Activated naive CD8-positive, alpha-beta T cell treated with anti-CD3 and anti-CD28 coated beads for 36 hours (primary cell): ENCODE data around the gene PRSS37. TPM values are rescaled to one million over a fixed set of nuclear protein-coding genes. Genes with fewer than 3 reads are reported as not detected.
"Not testable (repeated sequence)": the region's sequence is repeated elsewhere in the genome, so short reads cannot be mapped to it uniquely, and the experiment has no call there.

ENCODE experiments used
- DNase-seq: peaks from one replicate; pipeline ENCODE4 v3.0.0; 2021
- H3K27ac Mint-ChIP-seq: one replicate; pipeline ENCODE4 v1.8.0; 2022; ENCODE audit warnings: mild to moderate bottlenecking, moderate library complexity, mixed read lengths
- H3K27me3 Mint-ChIP-seq: one replicate; pipeline ENCODE4 v1.8.0; 2022; ENCODE audit warnings: mild to moderate bottlenecking, mixed read lengths
- H3K36me3 Mint-ChIP-seq: one replicate; pipeline ENCODE4 v1.8.0; 2021; ENCODE audit warnings: mild to moderate bottlenecking, mixed read lengths
- H3K4me1 Mint-ChIP-seq: one replicate; pipeline ENCODE4 v1.8.0; 2021; ENCODE audit warnings: mixed read lengths
- H3K4me3 Mint-ChIP-seq: one replicate; pipeline ENCODE4 v1.8.0; 2022; ENCODE audit warnings: mild to moderate bottlenecking, moderate library complexity, mixed read lengths
- H3K9me3 Mint-ChIP-seq: one replicate; pipeline ENCODE4 v1.8.0; 2022; ENCODE audit warnings: mixed read lengths
- total RNA-seq, 2 experiments: library from RNA; stranded (reverse); gene quantifications; one replicate each; pipeline ENCODE4 v1.2.3, GENCODE V29; 2021

The PRSS37 gene
- total RNA-seq, 2 experiments from 2014 or later, result not detected

GRCh38 chr7:141839256-141839655 lies 2.0 kb downstream of the PRSS37 start:
- Mint-ChIP-seq H3K9me3 (no peaks in the 10 kb centered on the region), H3K27ac (no peak overlapping the region), H3K27me3 (no peaks in the 10 kb centered on the region), H3K4me1 (no peaks in the 10 kb centered on the region), H3K4me3 (no peak overlapping the region), H3K36me3 (no peaks in the 10 kb centered on the region)
- DNase-seq, result no peak

DNA sequence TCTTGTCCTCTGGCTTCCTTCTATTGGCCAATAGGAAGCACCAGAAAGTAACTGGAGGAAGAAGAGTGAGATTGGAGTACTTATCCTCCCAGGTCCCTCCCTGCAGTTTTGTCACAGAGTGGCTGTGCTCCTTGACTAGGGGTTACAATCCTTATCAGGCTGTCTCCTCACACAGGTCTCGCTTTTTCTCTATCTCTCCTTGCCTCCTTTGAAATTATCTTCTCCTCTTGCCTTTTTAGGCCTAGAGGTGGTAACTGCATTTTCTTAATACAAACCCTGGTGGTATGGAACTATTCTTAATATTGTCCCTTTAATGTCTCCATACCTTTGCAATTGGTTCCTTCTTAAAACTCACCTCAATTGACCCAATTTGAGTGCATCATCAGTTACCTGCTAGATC lies 2.7 kb downstream of the PRSS37 start:
- H3K27me3 Mint-ChIP-seq, result no peaks in the 10 kb centered on the region
- DNase-seq, result no peak
- H3K36me3 Mint-ChIP-seq, result no peaks in the 10 kb centered on the region
- H3K4me3 Mint-ChIP-seq, result no peak overlapping the region
- H3K4me1 Mint-ChIP-seq, result no peaks in the 10 kb centered on the region
- no peak overlapping the region for H3K27ac Mint-ChIP-seq
- no peaks in the 10 kb centered on the region for H3K9me3 Mint-ChIP-seq

DNA sequence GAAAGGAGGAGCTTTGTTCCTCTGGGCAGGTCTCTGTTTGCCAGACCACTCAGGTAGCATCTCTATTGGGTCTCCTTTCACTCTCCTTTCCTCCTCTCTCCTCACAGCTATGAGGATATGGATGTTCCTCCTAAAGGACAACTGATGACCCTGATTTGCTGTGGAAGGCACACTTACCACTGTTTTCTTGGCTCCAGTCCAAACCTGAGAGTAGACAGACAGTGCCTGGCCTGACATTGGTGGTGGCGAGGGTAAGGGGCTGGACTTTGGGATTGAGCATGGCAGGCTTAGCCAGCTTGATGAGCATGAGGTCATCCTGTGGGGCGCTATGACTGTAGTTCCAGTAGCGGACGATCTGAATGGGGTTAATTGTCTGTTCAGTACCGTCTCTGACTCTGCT lies 3.6 kb downstream of the PRSS37 start:
- no peak for DNase-seq
- Mint-ChIP-seq H3K27ac (no peak overlapping the region), H3K36me3 (no peaks in the 10 kb centered on the region), H3K27me3 (no peaks in the 10 kb centered on the region), H3K4me3 (no peak overlapping the region), H3K4me1 (no peaks in the 10 kb centered on the region), H3K9me3 (no peaks in the 10 kb centered on the region)

GRCh38 chr7:141822432-141822831 lies 18.9 kb downstream of the PRSS37 start:
- H3K4me1 Mint-ChIP-seq, DNase-seq, H3K27me3 Mint-ChIP-seq, H3K4me3 Mint-ChIP-seq, H3K27ac Mint-ChIP-seq: not testable (repeated sequence)
- peaks cover 49% of the 10 kb centered on the region for H3K9me3 Mint-ChIP-seq
- H3K36me3 Mint-ChIP-seq, result peaks cover 56% of the 10 kb centered on the region

DNA sequence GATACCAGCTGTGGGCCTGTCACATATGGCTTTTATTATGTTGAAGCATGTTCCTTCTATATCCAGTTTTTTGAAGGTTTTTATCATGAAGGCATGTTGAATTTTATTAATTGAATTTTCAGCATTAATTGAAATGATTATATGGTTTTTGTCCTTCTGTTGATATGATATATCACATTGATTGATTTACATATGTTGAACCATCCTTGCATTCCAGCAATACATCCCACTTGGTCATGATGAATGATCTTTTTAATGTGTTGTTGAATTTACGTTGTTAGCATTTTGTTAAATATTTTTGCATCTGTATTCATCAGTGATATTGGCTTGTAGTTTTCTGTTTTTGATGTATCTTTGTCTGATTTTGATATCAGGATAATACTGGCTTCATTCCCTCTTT lies 21.2 kb downstream of the PRSS37 start:
- Mint-ChIP-seq H3K27ac (no peak overlapping the region), H3K27me3 (no peaks in the 10 kb centered on the region), H3K4me1 (peaks cover 2% of the 10 kb centered on the region), H3K36me3 (peaks cover 56% of the 10 kb centered on the region), H3K4me3 (no peak overlapping the region), H3K9me3 (peaks cover 53% of the 10 kb centered on the region)
- no peak for DNase-seq

DNA sequence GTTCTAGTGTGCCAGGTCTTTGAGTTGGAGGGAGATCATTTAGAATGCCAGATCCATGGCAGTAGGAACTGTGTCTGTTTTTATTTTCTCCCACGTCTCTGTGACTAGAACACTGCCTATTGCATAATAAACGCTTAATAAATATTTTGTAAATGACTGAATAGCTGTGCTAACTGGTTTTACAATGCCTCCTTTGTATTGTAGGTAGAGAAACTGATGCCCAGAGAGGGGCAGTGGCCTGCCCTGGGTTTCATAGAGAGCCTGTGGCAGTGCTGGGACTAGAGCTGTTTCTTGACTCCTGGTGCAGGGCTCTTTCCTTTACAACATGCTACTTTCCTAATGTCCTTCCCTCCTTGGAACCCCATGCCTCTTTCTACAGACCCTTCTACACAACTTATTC lies 48.8 kb downstream of the PRSS37 start:
- Mint-ChIP-seq H3K36me3 (peaks cover 6% of the 10 kb centered on the region), H3K4me3 (no peak overlapping the region), H3K9me3 (no peaks in the 10 kb centered on the region), H3K27ac (no peak overlapping the region), H3K27me3 (no peaks in the 10 kb centered on the region), H3K4me1 (no peaks in the 10 kb centered on the region)
- no peak for DNase-seq

DNA sequence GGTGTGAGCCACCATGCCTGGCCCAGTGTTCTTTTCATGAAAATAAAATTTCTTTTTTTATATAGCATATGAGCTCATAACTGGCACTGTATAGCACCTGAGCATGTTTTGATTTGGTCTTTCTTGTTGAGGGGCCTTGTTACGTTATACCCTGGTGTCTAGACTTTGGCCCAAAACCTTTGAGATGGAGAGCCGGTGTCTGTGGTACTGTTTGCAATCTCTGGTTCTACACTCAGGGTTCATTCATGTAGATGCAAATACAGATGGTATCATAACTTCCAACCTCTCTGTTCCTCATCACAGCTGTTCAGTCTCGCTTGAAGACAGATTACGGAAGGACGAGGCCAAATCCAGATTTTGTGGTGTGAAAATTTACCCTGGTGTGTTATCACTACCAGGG lies 51.4 kb downstream of the PRSS37 start, which contains the start of gene TAS2R5:
TSS of gene TAS2R5 (plus strand) at position 301 of the 400 bp plus-strand sequence. CDS start 145 bp downstream, outside the sequence.
- no peaks in the 10 kb centered on the region for H3K9me3 Mint-ChIP-seq
- no peak for DNase-seq
- H3K4me3 Mint-ChIP-seq, result no peak within 1 kb of the TSS
- H3K27me3 Mint-ChIP-seq, result no peaks in the 10 kb centered on the region
- peaks cover 6% of the 10 kb centered on the region for H3K36me3 Mint-ChIP-seq
- no peak within 1 kb of the TSS for H3K27ac Mint-ChIP-seq
- H3K4me1 Mint-ChIP-seq, result no peaks in the 10 kb centered on the region

DNA sequence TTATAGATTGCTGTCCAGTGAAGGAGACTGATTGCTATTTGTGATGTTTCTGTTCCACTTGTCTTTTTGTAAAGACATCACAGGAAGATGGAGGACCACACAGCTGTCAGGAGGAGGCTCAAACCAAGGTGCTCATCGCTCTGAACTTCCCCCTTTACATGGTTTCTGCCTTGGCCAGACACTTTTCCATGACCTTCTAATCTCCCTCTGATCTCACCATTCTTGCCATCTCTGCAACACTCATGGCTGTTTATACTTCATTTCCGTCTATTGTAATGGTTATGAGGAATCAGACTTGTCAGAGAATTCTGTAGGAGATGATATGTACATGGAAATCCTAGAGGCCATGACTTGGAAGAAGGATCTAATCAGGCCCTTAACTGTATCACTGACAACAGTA lies 53.0 kb downstream of the PRSS37 start:
- Mint-ChIP-seq H3K4me3 (no peak overlapping the region), H3K27me3 (no peaks in the 10 kb centered on the region)

More for the DNA sequence above, 53.0 kb downstream of the PRSS37 start:
- Mint-ChIP-seq H3K4me1 (no peaks in the 10 kb centered on the region), H3K9me3 (no peaks in the 10 kb centered on the region), H3K27ac (no peak overlapping the region), H3K36me3 (peaks cover 4% of the 10 kb centered on the region)
- DNase-seq, result no peak

Other genes with a start within 250 kb of the PRSS37 start
- gene DENND11, start 139.3 kb downstream of the PRSS37 start, total RNA-seq, result 10 to 100 TPM; 29.9 to 32.9 TPM
- gene WEE2, start 133.1 kb downstream of the PRSS37 start, total RNA-seq, result not detected
- gene SSBP1, start 103.1 kb downstream of the PRSS37 start, total RNA-seq, result 100 to 1,000 TPM; 309 to 318 TPM
- gene TAS2R3, start 77.4 kb downstream of the PRSS37 start, total RNA-seq, result under 1 TPM; 0.32 to 0.60 TPM
- gene TAS2R4, start 64.8 kb downstream of the PRSS37 start, total RNA-seq, result under 1 TPM; 0.27 to 0.28 TPM
- gene TAS2R5, start 51.3 kb downstream of the PRSS37 start, total RNA-seq, result under 1 TPM; 0.43 to 0.74 TPM
- not detected for gene OR9A4, start 74.9 kb upstream of the PRSS37 start, total RNA-seq
- gene CLEC5A, start 105.5 kb upstream of the PRSS37 start, total RNA-seq, result not detected
- gene TAS2R38, start 132.3 kb upstream of the PRSS37 start, total RNA-seq, result not detected
- gene MGAM, start 154.4 kb upstream of the PRSS37 start, total RNA-seq, result under 1 TPM; 0.04 to 0.08 TPM